ENCODE results near the gene TCF4.

DNA sequence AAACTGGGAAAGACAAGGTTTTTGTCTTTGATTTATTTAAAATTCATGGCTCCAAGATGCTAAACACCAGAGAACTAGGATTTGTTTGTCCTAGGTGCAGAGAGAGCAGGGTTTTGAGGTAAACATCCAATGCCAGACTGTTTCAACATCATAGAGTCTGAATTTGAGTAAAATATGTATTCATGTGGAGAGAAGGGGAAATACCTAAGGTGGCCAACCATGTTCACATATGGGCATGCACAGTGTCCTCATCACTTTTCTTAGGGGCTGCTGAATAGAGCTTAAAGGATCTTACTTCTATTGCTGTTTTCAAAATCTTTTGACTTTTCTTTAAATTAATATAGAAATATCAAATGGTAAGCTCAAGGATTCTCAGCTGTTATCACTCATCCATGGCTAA lies 341.7 kb downstream of the TCF4 start:
- TF ChIP-seq RXRA (IDR thresholded peaks at IDR 0.05; ENCODE audit: borderline replicate concordance, low read depth): no peak
- TF ChIP-seq, protein P1, sequence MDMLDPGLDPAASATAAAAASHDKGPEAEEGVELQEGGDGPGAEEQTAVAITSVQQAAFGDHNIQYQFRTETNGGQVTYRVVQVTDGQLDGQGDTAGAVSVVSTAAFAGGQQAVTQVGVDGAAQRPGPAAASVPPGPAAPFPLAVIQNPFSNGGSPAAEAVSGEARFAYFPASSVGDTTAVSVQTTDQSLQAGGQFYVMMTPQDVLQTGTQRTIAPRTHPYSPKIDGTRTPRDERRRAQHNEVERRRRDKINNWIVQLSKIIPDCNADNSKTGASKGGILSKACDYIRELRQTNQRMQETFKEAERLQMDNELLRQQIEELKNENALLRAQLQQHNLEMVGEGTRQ (IDR thresholded peaks at IDR 0.05; ENCODE audit: borderline replicate concordance, low read depth, low read length): no peak
- TF ChIP-seq EZH2phosphoT487 (IDR thresholded peaks at IDR 0.05; ENCODE audit: borderline replicate concordance, low read depth): no peak
- no peak for TF ChIP-seq RAD21 (IDR thresholded peaks at IDR 0.05; ENCODE audit: low read length)
- TF ChIP-seq, protein P2, sequence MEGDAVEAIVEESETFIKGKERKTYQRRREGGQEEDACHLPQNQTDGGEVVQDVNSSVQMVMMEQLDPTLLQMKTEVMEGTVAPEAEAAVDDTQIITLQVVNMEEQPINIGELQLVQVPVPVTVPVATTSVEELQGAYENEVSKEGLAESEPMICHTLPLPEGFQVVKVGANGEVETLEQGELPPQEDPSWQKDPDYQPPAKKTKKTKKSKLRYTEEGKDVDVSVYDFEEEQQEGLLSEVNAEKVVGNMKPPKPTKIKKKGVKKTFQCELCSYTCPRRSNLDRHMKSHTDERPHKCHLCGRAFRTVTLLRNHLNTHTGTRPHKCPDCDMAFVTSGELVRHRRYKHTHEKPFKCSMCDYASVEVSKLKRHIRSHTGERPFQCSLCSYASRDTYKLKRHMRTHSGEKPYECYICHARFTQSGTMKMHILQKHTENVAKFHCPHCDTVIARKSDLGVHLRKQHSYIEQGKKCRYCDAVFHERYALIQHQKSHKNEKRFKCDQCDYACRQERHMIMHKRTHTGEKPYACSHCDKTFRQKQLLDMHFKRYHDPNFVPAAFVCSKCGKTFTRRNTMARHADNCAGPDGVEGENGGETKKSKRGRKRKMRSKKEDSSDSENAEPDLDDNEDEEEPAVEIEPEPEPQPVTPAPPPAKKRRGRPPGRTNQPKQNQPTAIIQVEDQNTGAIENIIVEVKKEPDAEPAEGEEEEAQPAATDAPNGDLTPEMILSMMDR (IDR thresholded peaks at IDR 0.05): no peak
- no peak for TF ChIP-seq YY1 (IDR thresholded peaks at IDR 0.05; ENCODE audit: low read depth)
